Gastrocnemius medialis (tissue), 4 donors: ENCODE results near the gene CLDN16.

ENCODE experiments used
- CTCF ChIP-seq, 5 experiments: fragments of 450-650 bp in 3 of 5; fragments of 200-600 bp in 2 of 5; sonication (generic) in 2 of 5; IDR thresholded peaks in 4 of 5; conservative IDR thresholded peaks in 1 of 5; 1 replicate in 4 of 5; 2 replicates in 1 of 5; pipeline ENCODE4 v1.5.1; 2016 to 2019; ENCODE audit warnings: antibody characterized with exemption in 5 of 5, mild to moderate bottlenecking in 3 of 5, moderate library complexity in 3 of 5
- POLR2A ChIP-seq, 2 donors: fragments of 450-650 bp; IDR thresholded peaks; one replicate each; pipeline ENCODE4 v1.6.1; 2017; ENCODE audit warnings: antibody characterized with exemption in 2 of 2, mild to moderate bottlenecking in 2 of 2, moderate library complexity in 2 of 2

GRCh38 chr3:190442240-190442639, 54.3 kb downstream of the CLDN16 start:
- no peak for TF ChIP-seq POLR2A (IDR thresholded peaks at IDR 0.05)
- TF ChIP-seq CTCF (IDR thresholded peaks at IDR 0.05 in 4 of 5, conservative IDR thresholded peaks at IDR 0.05 in 1 of 5): no peak
